PC-3 (cell line): ENCODE data around the gene GABRG3. TPM values are rescaled to one million over a fixed set of nuclear protein-coding genes. Genes with fewer than 3 reads are reported as not detected.

Source experiments
- ATAC-seq: fragments of 200-7000 bp; cut with Tn5 transposase; 2 replicates; pipeline ENCODE4 v1.9.1; 2020; ENCODE audit warnings: mild to moderate bottlenecking, moderate library complexity
- BruUV-seq: library from RNA; stranded (reverse); fragments of 400-500 nt; replicated peaks from 2 replicates; lab custom pipeline; 2021; lab: Mats Ljungman, UMichigan
- CTCF ChIA-PET: fragments of 300-600 bp; sonication (Branson Sonifier 250); formaldehyde crosslinking; loops from one replicate; lab custom pipeline; 2022; ENCODE audit warnings: antibody characterized with exemption; lab: Charles Lee
- POLR2A ChIA-PET: fragments of 300-600 bp; sonication (Branson Sonifier 250); formaldehyde crosslinking; loops from one replicate; lab custom pipeline; 2022; ENCODE audit warnings: antibody characterized with exemption; ENCODE audit not compliant: unreplicated experiment; lab: Charles Lee
- DNase-seq: peaks from one replicate; pipeline ENCODE4 v3.0.0-alpha.2; 2015
- H2AFZ ChIP-seq: fragments of 300-600 bp; sonication (generic); 2 replicates; pipeline ENCODE4 v1.6.0; 2016; ENCODE audit warnings: antibody characterized with exemption, low read length
- H3F3A ChIP-seq: fragments of 300-600 bp; sonication (generic); one replicate; pipeline ENCODE4 v1.6.0; 2017; ENCODE audit warnings: antibody characterized with exemption, low read length, control low read depth, mild to moderate bottlenecking; ENCODE audit not compliant: unreplicated experiment
- H3K27ac ChIP-seq: fragments of 300-600 bp; sonication (generic); 2 replicates; pipeline ENCODE4 v1.5.1; 2016; ENCODE audit warnings: mild to moderate bottlenecking, low read length
- H3K27me3 ChIP-seq: fragments of 300-600 bp; sonication (generic); 2 replicates; pipeline ENCODE4 v1.6.1; 2016; ENCODE audit warnings: low read length, mixed read lengths
- H3K36me3 ChIP-seq: fragments of 300-600 bp; sonication (generic); 2 replicates; pipeline ENCODE4 v1.6.1; 2016; ENCODE audit warnings: low read depth, mixed run types, low read length, mixed read lengths
- H3K4me1 ChIP-seq: fragments of 300-600 bp; sonication (generic); 2 replicates; pipeline ENCODE4 v1.5.1; 2016; ENCODE audit warnings: low read length; ENCODE audit not compliant: insufficient read depth
- H3K4me2 ChIP-seq: fragments of 300-600 bp; sonication (generic); 2 replicates; pipeline ENCODE4 v1.6.0; 2016; ENCODE audit warnings: low read length
- H3K4me3 ChIP-seq: fragments of 300-600 bp; sonication (generic); 2 replicates; pipeline ENCODE4 v1.5.1; 2016; ENCODE audit warnings: mild to moderate bottlenecking, low read length, mixed read lengths
- H3K79me2 ChIP-seq: fragments of 300-600 bp; sonication (generic); 2 replicates; pipeline ENCODE4 v1.6.1; 2017; ENCODE audit warnings: low read length, mixed read lengths
- H3K9ac ChIP-seq: fragments of 300-600 bp; sonication (generic); 2 replicates; pipeline ENCODE4 v1.6.0; 2016; ENCODE audit warnings: mild to moderate bottlenecking, low read length
- H3K9me2 ChIP-seq: fragments of 300-600 bp; sonication (generic); replicated peaks from 2 replicates; pipeline ENCODE4 v1.6.1; 2016; ENCODE audit warnings: mixed run types, low read length, mixed read lengths
- H3K9me3 ChIP-seq: fragments of 300-600 bp; sonication (generic); 2 replicates; pipeline ENCODE4 v1.6.1; 2016; ENCODE audit warnings: low read length, mixed read lengths
- H4K20me1 ChIP-seq: fragments of 300-600 bp; sonication (generic); 2 replicates; pipeline ENCODE4 v1.6.1; 2016; ENCODE audit warnings: low read length, mixed read lengths
- EZH2 ChIP-seq: fragments of 300-600 bp; sonication (generic); IDR thresholded peaks from one replicate; pipeline ENCODE4 v1.6.1; 2017; ENCODE audit warnings: antibody characterized with exemption, mild to moderate bottlenecking, low read length; ENCODE audit not compliant: unreplicated experiment
- EZH2phosphoT487 ChIP-seq: fragments of 300-600 bp; sonication (generic); IDR thresholded peaks from 2 replicates; pipeline ENCODE4 v1.6.1; 2018; ENCODE audit warnings: mild to moderate bottlenecking, antibody characterized with exemption, low read length, borderline replicate concordance
- intact Hi-C: fragments of 100-400 bp; cut with micrococcal nuclease; formaldehyde crosslinking; loops from 2 replicates; pipeline ENCODE4 v1.9.0; 2023
- total RNA-seq: library from RNA; depleted of rRNA; stranded (reverse); fragments of >200 nt; gene quantifications from 2 replicates; pipeline ENCODE4 v1.2.3, GENCODE V29; 2014
- TF ChIP-seq, protein P1 (sequence below): fragments of 300-600 bp; sonication (generic); conservative IDR thresholded peaks from 2 replicates; pipeline ENCODE4 v1.5.1; 2017; ENCODE audit warnings: antibody characterized with exemption, low read depth, mild to moderate bottlenecking, low read length

Gene GABRG3
- total RNA-seq, 1 experiment from 2014 or later: 0.11 TPM

DNA sequence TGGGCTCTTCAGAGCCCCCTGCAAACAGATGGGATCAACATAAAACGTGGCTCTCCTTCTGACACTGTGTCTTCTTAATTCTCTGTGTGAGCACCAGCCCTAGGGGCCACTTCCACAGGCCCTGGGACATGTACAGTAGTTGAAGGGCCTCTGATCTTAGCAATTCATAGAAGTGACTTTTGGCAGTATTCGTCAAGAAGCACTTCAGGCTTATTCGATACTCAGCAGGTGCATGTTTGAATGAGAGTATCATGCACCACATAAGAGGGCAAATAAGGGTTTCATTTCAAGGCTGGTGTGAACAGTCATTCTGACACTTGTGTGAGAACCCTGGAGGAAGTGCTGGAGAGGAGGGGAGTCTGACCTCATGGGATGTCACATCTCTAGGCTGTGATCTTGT lies 113.9 kb downstream of the GABRG3 start:
- H3K4me2 ChIP-seq: no peak overlapping the region
- no peak overlapping the region for H3K27ac ChIP-seq
- H3K36me3 ChIP-seq: no peaks in the 10 kb centered on the region
- H3K9me2 ChIP-seq: no peaks in the 10 kb centered on the region
- no peaks in the 10 kb centered on the region for H3K9me3 ChIP-seq
- DNase-seq (no peak), ATAC-seq (no peak)
- H4K20me1 ChIP-seq: no peaks in the 10 kb centered on the region
- no TSS peak for BruUV-seq
- no peaks in the 10 kb centered on the region for H3K4me1 ChIP-seq
- intact Hi-C loops: no loop called here
- no peak overlapping the region for H3K9ac ChIP-seq
- POLR2A ChIA-PET: no interaction called here
- CTCF ChIA-PET: no interaction called here
- no peaks in the 10 kb centered on the region for H3K79me2 ChIP-seq
- no peak for TF ChIP-seq EZH2phosphoT487
- TF ChIP-seq, protein P1, sequence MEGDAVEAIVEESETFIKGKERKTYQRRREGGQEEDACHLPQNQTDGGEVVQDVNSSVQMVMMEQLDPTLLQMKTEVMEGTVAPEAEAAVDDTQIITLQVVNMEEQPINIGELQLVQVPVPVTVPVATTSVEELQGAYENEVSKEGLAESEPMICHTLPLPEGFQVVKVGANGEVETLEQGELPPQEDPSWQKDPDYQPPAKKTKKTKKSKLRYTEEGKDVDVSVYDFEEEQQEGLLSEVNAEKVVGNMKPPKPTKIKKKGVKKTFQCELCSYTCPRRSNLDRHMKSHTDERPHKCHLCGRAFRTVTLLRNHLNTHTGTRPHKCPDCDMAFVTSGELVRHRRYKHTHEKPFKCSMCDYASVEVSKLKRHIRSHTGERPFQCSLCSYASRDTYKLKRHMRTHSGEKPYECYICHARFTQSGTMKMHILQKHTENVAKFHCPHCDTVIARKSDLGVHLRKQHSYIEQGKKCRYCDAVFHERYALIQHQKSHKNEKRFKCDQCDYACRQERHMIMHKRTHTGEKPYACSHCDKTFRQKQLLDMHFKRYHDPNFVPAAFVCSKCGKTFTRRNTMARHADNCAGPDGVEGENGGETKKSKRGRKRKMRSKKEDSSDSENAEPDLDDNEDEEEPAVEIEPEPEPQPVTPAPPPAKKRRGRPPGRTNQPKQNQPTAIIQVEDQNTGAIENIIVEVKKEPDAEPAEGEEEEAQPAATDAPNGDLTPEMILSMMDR: no peak
- H2AFZ ChIP-seq: no peak overlapping the region
- H3K4me3 ChIP-seq: no peak overlapping the region
- no peaks in the 10 kb centered on the region for H3K27me3 ChIP-seq
- H3F3A ChIP-seq: no peaks in the 10 kb centered on the region

DNA sequence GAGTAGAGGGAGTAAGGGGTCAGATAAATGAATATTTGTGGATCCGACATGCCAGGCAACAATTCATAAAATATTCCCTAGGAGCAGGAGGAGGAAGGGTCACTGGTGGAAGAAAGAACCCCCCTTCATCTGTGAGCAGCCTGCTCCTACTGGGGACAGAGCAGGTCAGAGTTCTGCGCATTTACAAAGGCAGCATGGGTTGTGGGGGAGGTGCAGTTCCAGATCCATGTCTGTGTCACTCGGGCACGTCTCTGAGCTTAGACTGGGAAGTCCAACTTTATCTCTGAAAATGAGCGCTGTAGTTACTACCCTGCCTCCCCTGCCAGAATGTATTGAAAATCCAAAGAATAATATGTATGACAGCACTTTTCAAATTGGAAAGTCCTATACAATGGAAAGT lies 115.2 kb downstream of the GABRG3 start:
- H3K36me3 ChIP-seq: no peaks in the 10 kb centered on the region
- no peak overlapping the region for H2AFZ ChIP-seq
- intact Hi-C loops: no loop called here
- H3K27me3 ChIP-seq: no peaks in the 10 kb centered on the region
- H3K4me3 ChIP-seq: no peak overlapping the region
- H3K9me2 ChIP-seq: no peaks in the 10 kb centered on the region
- TF ChIP-seq, protein P1: no peak
- no peak for TF ChIP-seq EZH2phosphoT487
- no TSS peak for BruUV-seq
- no peaks in the 10 kb centered on the region for H3K79me2 ChIP-seq
- H3F3A ChIP-seq: no peaks in the 10 kb centered on the region
- no peak overlapping the region for H3K27ac ChIP-seq
- peaks cover 6% of the 10 kb centered on the region; the same call in 1 of the 2 replicates for H3K9me3 ChIP-seq
- DNase-seq (no peak), ATAC-seq (no peak)
- CTCF ChIA-PET: no interaction called here
- H3K9ac ChIP-seq: no peak overlapping the region
- POLR2A ChIA-PET: no interaction called here
- H3K4me1 ChIP-seq: no peaks in the 10 kb centered on the region
- H3K4me2 ChIP-seq: no peak overlapping the region
- no peaks in the 10 kb centered on the region for H4K20me1 ChIP-seq

DNA sequence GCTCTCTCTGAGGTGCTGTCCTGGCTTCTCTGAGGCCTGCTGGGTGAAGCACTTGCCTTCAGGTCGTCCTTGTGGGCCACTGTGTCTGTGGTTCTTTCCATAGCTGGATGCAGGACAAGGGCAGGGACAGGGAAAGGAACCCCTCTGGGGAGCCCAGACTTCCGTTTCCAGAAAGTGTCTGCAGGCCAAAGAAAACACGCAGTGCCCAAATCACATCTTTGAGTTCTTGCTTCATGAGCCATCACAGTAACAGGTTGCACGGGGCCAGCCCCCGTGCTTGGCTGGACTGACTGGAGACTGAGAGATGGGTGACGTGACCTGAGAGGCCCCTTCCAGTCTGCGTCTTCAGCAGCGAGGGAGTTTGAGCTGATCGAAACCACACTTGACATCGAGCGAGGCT lies 115.8 kb downstream of the GABRG3 start:
- TF ChIP-seq, protein P1: no peak
- no peak for TF ChIP-seq EZH2phosphoT487
- TF ChIP-seq EZH2: no peak
- BruUV-seq: no TSS peak
- ChIA-PET POLR2A (no interaction called here), CTCF (no interaction called here)
- Histone ChIP-seq H3K4me3 (no peak overlapping the region), H3K9me3 (peaks cover 6% of the 10 kb centered on the region; the same call in 1 of the 2 replicates), H3F3A (no peaks in the 10 kb centered on the region), H3K4me2 (no peak overlapping the region), H3K4me1 (no peaks in the 10 kb centered on the region), H3K9ac (no peak overlapping the region), H3K9me2 (no peaks in the 10 kb centered on the region), H3K27me3 (no peaks in the 10 kb centered on the region), H4K20me1 (no peaks in the 10 kb centered on the region), H3K36me3 (no peaks in the 10 kb centered on the region), H3K27ac (no peak overlapping the region), H3K79me2 (no peaks in the 10 kb centered on the region), H2AFZ (no peak overlapping the region)
- DNase-seq: no peak
- no peak for ATAC-seq
- intact Hi-C loops: no loop called here
